CD4-positive, alpha-beta T cell (primary cell): ENCODE data around the gene PCCA. TPM values are rescaled to one million over a fixed set of nuclear protein-coding genes. Genes with fewer than 3 reads are reported as not detected.
A peak's percentile ranks its signal among the peaks of the same experiment; 100 is the strongest.

Experiments
- ATAC-seq: fragments of 200-7000 bp; cut with Tn5 transposase; one replicate; pipeline ENCODE4 v1.10.0; 2022; ENCODE audit warnings: mild to moderate bottlenecking; ENCODE audit not compliant: poor library complexity
- CTCF ChIA-PET: fragments of 350-600 bp; sonication (Branson Sonifier 250); formaldehyde crosslinking; loops from one replicate; lab custom pipeline; 2021; ENCODE audit warnings: antibody characterized with exemption, inconsistent platforms; lab: Charles Lee
- POLR2A ChIA-PET: fragments of 350-600 bp; sonication (Branson Sonifier 250); formaldehyde crosslinking; loops from one replicate; lab custom pipeline; 2021; ENCODE audit warnings: antibody characterized with exemption, inconsistent platforms; lab: Charles Lee
- DNase-seq, 14 experiments: peaks; one replicate each; pipeline ENCODE4 v3.0.0-alpha.2; 2013 to 2020; ENCODE audit warnings: mixed read lengths in 2 of 14
- H3K27ac ChIP-seq, 2 donors: one replicate each; pipeline versions ENCODE4 v1.5.1 to v1.7.0; 2013; ENCODE audit warnings: low read length in 2 of 2, low read depth in 1 of 2, mild to moderate bottlenecking in 1 of 2
- H3K27me3 ChIP-seq, 2 experiments: 1 replicate in 1 of 2; 2 replicates in 1 of 2; pipeline versions ENCODE4 v1.6.1 to v1.7.0; 2013; ENCODE audit warnings: low read length in 2 of 2, control low read depth in 1 of 2, mild to moderate bottlenecking in 1 of 2, moderate library complexity in 1 of 2; ENCODE audit not compliant: insufficient read depth in 2 of 2, control insufficient read depth in 1 of 2
- H3K36me3 ChIP-seq: one replicate; pipeline ENCODE4 v1.6.1; 2013; ENCODE audit warnings: low read length, control low read depth; ENCODE audit not compliant: insufficient read depth
- H3K4me1 ChIP-seq: one replicate; pipeline ENCODE4 v1.6.1; 2013; ENCODE audit warnings: low read length, control low read depth; ENCODE audit not compliant: insufficient read depth
- H3K4me3 ChIP-seq: one replicate; pipeline ENCODE4 v1.5.1; 2013; ENCODE audit warnings: mild to moderate bottlenecking, low read length, moderate library complexity
- H3K9me3 ChIP-seq, 2 experiments: 1 replicate in 1 of 2; 2 replicates in 1 of 2; pipeline versions ENCODE4 v1.6.1 to v1.7.0; 2013; ENCODE audit warnings: low read length in 2 of 2, mild to moderate bottlenecking in 2 of 2, control low read depth in 1 of 2, moderate library complexity in 1 of 2; ENCODE audit not compliant: control insufficient read depth in 1 of 2, insufficient read depth in 1 of 2
- H3K27ac Mint-ChIP-seq: one replicate; pipeline ENCODE4 v1.8.0; 2020; ENCODE audit warnings: mixed read lengths
- H3K27me3 Mint-ChIP-seq: one replicate; pipeline ENCODE4 v1.8.0; 2021; ENCODE audit warnings: mixed read lengths
- H3K36me3 Mint-ChIP-seq: one replicate; pipeline ENCODE4 v1.8.0; 2021; ENCODE audit warnings: low read depth, mixed read lengths
- H3K4me1 Mint-ChIP-seq: one replicate; pipeline ENCODE4 v1.8.0; 2021; ENCODE audit warnings: low read depth, mixed read lengths
- H3K4me3 Mint-ChIP-seq: one replicate; pipeline ENCODE4 v1.8.0; 2020; ENCODE audit warnings: mild to moderate bottlenecking, mixed read lengths
- H3K9me3 Mint-ChIP-seq: one replicate; pipeline ENCODE4 v1.8.0; 2020; ENCODE audit warnings: mixed read lengths
- intact Hi-C, 2 experiments: fragments of 100-400 bp; cut with DNase I in 1 of 2; cut with micrococcal nuclease in 1 of 2; formaldehyde crosslinking; loops; one replicate each; pipeline versions ENCODE4 v1.15.1 to v1.9.0; 2023 to 2025; cut with DNase I, micrococcal nuclease
- total RNA-seq, 174 experiments: library from RNA in 2 of 174; stranded (reverse) in 2 of 174; gene quantifications; one replicate each; pipeline ENCODE4 v1.2.3 and lab custom pipeline; 2021 to 2026
- TF ChIP-seq, protein P1 (sequence below): fragments of 200-600 bp; IDR thresholded peaks from one replicate; pipeline ENCODE4 v1.8.0; 2022; ENCODE audit warnings: antibody characterized with exemption, mild to moderate bottlenecking

The PCCA gene
- total RNA-seq, 2 experiments from 2014 or later = 4.7 to 5.2 TPM

GRCh38 chr13:100129605-100130004, 40.7 kb downstream of the PCCA start:
- Mint-ChIP-seq H3K27me3 (no peaks in the 10 kb centered on the region), H3K4me3 (no peak overlapping the region), H3K36me3 (peaks cover 10% of the 10 kb centered on the region), H3K9me3 (no peaks in the 10 kb centered on the region), H3K27ac (no peak overlapping the region), H3K4me1 (peaks cover 7% of the 10 kb centered on the region)
- H3K27me3 ChIP-seq = no peaks in the 10 kb centered on the region
- H3K36me3 ChIP-seq = no peaks in the 10 kb centered on the region
- H3K27ac ChIP-seq = no peak overlapping the region
- CTCF ChIA-PET = interaction anchor here (0.6 kb wide), 1 partner anchor 104 kb away, joined by 3 read pairs; no protein-coding TSS in a partner anchor
- TF ChIP-seq, protein P1, sequence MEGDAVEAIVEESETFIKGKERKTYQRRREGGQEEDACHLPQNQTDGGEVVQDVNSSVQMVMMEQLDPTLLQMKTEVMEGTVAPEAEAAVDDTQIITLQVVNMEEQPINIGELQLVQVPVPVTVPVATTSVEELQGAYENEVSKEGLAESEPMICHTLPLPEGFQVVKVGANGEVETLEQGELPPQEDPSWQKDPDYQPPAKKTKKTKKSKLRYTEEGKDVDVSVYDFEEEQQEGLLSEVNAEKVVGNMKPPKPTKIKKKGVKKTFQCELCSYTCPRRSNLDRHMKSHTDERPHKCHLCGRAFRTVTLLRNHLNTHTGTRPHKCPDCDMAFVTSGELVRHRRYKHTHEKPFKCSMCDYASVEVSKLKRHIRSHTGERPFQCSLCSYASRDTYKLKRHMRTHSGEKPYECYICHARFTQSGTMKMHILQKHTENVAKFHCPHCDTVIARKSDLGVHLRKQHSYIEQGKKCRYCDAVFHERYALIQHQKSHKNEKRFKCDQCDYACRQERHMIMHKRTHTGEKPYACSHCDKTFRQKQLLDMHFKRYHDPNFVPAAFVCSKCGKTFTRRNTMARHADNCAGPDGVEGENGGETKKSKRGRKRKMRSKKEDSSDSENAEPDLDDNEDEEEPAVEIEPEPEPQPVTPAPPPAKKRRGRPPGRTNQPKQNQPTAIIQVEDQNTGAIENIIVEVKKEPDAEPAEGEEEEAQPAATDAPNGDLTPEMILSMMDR = no peak
- H3K4me3 ChIP-seq = no peak overlapping the region
- POLR2A ChIA-PET = no interaction called here
- intact Hi-C loops = no loop called here
- H3K9me3 ChIP-seq = no peaks in the 10 kb centered on the region
- peaks cover 5% of the 10 kb centered on the region for H3K4me1 ChIP-seq
- DNase-seq (peak in 2 of 14 experiments; percentile 23 to 28), ATAC-seq (no peak)

DNA sequence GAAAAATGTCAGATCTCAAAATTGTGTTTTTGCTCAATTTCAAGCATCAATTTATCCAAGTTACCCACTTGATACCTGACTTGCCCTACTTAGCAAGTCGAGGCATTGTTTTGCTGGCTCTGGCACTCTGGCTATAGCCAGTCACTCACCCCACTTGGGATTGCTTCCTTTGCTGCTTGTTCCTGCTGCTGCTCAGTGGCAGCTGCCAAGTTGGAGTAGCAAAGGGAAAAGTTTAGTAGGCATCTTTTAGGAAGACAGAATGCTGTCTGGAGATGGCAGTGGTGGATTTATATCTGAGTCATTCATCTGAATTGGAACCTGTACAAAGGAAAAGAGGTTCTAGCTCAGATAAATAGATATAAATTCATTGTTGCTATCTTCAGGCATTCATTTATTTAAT, 41.2 kb downstream of the PCCA start:
- no peaks in the 10 kb centered on the region for H3K27me3 ChIP-seq
- POLR2A ChIA-PET = no interaction called here
- DNase-seq = no peak
- no peak overlapping the region for H3K4me3 ChIP-seq
- Mint-ChIP-seq H3K36me3 (peaks cover 8% of the 10 kb centered on the region), H3K9me3 (no peaks in the 10 kb centered on the region), H3K4me1 (peaks cover 7% of the 10 kb centered on the region), H3K27me3 (no peaks in the 10 kb centered on the region), H3K4me3 (no peak overlapping the region), H3K27ac (no peak overlapping the region)
- no peaks in the 10 kb centered on the region for H3K9me3 ChIP-seq
- CTCF ChIA-PET = interaction anchor here (0.6 kb wide), 1 partner anchor 105 kb away, joined by 3 read pairs; no protein-coding TSS in a partner anchor
- ATAC-seq = no peak
- no peaks in the 10 kb centered on the region for H3K36me3 ChIP-seq
- H3K27ac ChIP-seq = no peak overlapping the region
- H3K4me1 ChIP-seq = peaks cover 5% of the 10 kb centered on the region
- TF ChIP-seq, protein P1 = no peak
- intact Hi-C loops = no loop called here

- intact Hi-C loops = no loop called here
- CTCF ChIA-PET = no interaction called here
- H3K27ac Mint-ChIP-seq = no peak overlapping the region
Observed at GRCh38 chr13:100130930-100131511, 42.1 kb downstream of the PCCA start.

More at GRCh38 chr13:100130930-100131511, 42.1 kb downstream of the PCCA start:
- no peak for ATAC-seq
- Mint-ChIP-seq H3K36me3 (peaks cover 6% of the 10 kb centered on the region), H3K27me3 (no peaks in the 10 kb centered on the region), H3K4me3 (no peak overlapping the region), H3K9me3 (no peaks in the 10 kb centered on the region), H3K4me1 (peaks cover 7% of the 10 kb centered on the region)
- H3K27ac ChIP-seq = no peak overlapping the region
- H3K4me1 ChIP-seq = peaks cover 5% of the 10 kb centered on the region
- no peaks in the 10 kb centered on the region for H3K9me3 ChIP-seq
- H3K4me3 ChIP-seq = no peak overlapping the region
- H3K36me3 ChIP-seq = no peaks in the 10 kb centered on the region
- TF ChIP-seq, protein P1 = no peak
- DNase-seq = no peak
- no peaks in the 10 kb centered on the region for H3K27me3 ChIP-seq
- POLR2A ChIA-PET = no interaction called here
